Kidney capillary endothelial cell (primary cell): Measurements from ENCODE around the gene LPCAT3.

Experiments used
- DNase-seq: peaks from one replicate; pipeline ENCODE4 v3.0.0-alpha.2; 2018; ENCODE audit warnings: low spot score

Gene LPCAT3

GRCh38 chr12:6937481-6938352, 80.6 kb downstream of the LPCAT3 start:
- peak; percentile 81 for DNase-seq

DNA sequence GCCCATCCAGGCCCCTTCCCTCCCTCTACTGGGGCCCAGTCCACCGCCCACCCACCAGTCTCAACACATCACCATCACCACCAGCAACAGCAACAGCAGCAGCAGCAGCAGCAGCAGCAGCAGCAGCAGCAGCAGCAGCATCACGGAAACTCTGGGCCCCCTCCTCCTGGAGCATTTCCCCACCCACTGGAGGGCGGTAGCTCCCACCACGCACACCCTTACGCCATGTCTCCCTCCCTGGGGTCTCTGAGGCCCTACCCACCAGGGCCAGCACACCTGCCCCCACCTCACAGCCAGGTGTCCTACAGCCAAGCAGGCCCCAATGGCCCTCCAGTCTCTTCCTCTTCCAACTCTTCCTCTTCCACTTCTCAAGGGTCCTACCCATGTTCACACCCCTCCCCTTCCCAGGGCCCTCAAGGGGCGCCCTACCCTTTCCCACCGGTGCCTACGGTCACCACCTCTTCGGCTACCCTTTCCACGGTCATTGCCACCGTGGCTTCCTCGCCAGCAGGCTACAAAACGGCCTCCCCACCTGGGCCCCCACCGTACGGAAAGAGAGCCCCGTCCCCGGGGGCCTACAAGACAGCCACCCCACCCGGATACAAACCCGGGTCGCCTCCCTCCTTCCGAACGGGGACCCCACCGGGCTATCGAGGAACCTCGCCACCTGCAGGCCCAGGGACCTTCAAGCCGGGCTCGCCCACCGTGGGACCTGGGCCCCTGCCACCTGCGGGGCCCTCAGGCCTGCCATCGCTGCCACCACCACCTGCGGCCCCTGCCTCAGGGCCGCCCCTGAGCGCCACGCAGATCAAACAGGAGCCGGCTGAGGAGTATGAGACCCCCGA, 81.4 kb downstream of the LPCAT3 start:
- DNase-seq = no peak

DNA sequence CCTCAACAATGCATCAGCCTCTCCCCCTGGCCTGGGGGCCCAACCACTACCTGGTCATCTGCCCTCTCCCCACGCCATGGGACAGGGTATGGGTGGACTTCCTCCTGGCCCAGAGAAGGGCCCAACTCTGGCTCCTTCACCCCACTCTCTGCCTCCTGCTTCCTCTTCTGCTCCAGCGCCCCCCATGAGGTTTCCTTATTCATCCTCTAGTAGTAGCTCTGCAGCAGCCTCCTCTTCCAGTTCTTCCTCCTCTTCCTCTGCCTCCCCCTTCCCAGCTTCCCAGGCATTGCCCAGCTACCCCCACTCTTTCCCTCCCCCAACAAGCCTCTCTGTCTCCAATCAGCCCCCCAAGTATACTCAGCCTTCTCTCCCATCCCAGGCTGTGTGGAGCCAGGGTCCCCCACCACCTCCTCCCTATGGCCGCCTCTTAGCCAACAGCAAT, 82.1 kb downstream of the LPCAT3 start:
- no peak for DNase-seq

DNA sequence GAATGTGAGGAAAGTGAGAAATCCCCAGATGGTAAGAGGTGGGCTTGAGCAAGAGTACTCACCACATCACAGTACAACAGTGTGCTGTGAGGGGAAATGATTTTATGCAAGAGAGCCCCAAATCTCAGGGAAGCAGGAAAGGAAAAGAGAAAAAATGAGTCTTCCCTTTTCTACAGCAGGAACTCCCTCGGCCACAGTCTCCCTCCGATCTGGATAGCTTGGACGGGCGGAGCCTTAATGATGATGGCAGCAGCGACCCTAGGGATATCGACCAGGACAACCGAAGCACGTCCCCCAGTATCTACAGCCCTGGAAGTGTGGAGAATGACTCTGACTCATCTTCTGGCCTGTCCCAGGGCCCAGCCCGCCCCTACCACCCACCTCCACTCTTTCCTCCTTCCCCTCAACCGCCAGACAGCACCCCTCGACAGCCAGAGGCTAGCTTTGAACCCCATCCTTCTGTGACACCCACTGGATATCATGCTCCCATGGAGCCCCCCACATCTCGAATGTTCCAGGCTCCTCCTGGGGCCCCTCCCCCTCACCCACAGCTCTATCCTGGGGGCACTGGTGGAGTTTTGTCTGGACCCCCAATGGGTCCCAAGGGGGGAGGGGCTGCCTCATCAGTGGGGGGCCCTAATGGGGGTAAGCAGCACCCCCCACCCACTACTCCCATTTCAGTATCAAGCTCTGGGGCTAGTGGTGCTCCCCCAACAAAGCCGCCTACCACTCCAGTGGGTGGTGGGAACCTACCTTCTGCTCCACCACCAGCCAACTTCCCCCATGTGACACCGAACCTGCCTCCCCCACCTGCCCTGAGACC, 82.7 kb downstream of the LPCAT3 start:
- no peak for DNase-seq

GRCh38 chr12:6934110-6934509, 84.2 kb downstream of the LPCAT3 start:
- DNase-seq = no peak

DNA sequence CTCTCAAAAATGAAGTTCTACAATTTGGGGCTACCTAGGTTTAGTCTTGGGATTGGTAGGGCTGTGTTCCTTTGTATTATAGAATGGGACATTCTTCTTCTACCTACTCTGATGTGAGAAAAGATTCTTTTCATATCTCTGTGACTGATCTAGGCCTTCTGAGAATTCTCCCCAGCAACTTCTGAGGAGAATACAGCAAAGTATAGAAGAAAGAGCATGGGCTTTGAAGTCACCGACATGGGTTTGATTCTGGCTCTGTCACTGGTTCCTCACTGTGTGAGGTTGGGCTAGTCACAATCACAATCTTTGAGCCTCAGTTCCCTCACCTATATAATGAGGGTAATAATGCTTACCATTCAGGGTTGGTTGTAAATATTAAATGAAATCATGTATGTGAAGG, 85.5 kb downstream of the LPCAT3 start:
- DNase-seq = no peak

DNA sequence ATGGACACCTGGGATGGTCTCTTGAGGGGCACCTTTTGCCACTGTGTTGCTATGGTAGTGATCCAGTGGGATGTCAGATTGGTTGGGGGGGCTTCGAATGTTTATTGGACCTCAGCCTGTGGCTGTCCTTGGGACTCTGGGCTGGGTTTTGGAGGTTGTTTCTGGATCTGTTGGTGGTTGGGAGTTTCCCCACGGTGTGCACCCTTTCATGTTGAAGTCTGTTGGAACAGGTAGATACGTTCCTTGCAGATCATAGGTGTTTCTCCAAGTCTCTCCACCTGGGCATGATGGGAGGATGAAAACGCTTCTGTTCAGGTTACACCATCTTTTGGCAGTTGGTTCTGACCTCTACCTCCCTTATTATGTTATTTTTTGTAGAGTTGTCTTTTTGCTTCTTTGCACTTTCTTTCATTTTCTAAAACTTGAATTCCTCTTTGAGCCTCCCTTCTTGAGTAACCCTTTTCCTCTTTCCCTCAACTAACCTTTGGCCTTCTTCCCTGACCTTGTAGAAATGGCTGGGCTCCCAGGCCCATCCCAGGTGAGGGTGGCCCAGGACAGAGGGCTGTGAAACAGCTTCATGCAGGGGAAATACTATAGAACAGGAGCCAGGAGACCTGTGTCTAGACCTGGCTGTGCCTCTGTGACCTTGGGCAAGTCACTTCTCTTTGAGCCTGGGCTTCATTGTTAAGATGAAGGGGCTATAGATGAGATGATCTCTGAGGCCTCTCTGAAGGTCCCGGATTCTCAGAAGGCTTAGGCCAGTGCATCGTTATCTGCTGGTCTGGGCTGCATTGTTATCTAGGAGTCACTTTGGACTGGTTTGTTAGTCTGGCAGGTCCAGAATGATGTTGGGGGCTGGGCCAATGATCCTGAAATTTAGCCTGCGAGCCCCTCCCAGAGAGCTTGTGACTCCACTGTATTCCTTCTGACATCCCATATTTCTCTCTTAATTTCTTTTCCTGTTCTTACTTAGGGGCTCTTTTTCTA, 88.5 kb downstream of the LPCAT3 start:
- DNase-seq = no peak

- DNase-seq = no peak
These were observed 89.4 kb downstream of the LPCAT3 start for GRCh38 chr12:6928703-6929407.

GRCh38 chr12:6928022-6928702, 90.1 kb downstream of the LPCAT3 start:
- no peak for DNase-seq

DNA sequence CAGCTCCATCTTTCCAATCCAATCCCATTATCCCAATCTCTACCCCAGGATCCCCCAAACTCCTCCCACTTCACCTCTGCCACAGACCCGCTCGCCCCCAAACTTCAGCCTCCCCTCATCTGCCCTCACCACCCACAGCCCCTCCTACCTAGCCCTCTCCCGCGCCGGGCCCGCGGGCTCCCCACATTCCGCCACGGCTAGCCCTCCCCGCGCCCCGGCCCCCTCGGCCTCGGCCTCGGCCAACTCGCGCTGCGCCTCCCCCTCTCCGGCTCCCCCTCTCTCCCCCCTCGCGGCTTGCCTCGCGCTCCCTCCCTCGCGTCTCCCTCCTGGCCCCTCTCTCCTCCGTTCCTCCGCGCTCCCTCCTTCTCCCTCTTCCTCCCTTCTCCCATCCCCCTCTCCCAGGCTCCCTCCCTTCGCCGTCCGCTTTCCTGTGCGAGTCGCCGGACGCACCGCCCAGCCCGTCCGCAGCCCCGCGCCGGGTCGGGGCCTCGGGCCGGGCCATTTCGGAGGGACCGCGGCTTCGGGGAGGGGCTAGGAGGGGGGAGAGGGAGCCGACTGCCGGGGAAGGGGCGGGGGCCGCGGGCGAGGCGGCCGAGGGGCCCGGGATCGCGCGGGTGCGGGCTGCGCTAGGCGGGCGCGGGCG, 90.8 kb downstream of the LPCAT3 start, which contains the start of gene ATN1:
ATN1 (plus strand) TSS at position 581 of the 643 bp plus-strand sequence. CDS start 6,043 bp downstream, outside the sequence.
- DNase-seq = no peak
